ENCODE data around the gene NCAPG2. TPM values are rescaled to one million over a fixed set of nuclear protein-coding genes. Genes with fewer than 3 reads are reported as not detected.

The NCAPG2 gene
- total RNA-seq, 4 donors from 2014 or later = 4.2 to 6.2 (median 4.4) TPM

DNA sequence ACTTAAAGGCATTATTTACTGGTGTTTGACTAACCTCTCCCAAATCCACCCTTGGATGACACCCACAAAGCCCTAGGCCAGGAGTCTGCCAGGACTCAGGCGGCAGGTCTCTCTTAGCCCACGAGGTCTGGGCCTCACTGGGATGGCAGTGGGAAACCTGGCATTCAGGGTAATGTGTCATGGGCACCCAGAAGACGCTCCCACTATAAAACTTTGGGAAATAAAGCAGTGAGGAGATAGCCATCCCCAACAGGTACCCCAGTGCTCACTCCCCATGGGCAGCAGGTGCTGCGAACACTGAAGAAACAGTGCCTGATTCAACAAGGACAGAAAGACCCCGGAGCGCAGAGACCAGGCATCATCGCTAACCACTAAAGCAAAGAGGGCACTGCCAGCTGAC lies 102.6 kb downstream of the NCAPG2 start:
- H3K4me3 ChIP-seq = no peak overlapping the region
- TF ChIP-seq POLR2AphosphoS5 (IDR thresholded peaks at IDR 0.05) (no peak), EP300 (IDR thresholded peaks at IDR 0.05) (no peak), POLR2A (IDR thresholded peaks at IDR 0.05; ENCODE audit: low read depth) (no peak)
- TF ChIP-seq, protein P1, sequence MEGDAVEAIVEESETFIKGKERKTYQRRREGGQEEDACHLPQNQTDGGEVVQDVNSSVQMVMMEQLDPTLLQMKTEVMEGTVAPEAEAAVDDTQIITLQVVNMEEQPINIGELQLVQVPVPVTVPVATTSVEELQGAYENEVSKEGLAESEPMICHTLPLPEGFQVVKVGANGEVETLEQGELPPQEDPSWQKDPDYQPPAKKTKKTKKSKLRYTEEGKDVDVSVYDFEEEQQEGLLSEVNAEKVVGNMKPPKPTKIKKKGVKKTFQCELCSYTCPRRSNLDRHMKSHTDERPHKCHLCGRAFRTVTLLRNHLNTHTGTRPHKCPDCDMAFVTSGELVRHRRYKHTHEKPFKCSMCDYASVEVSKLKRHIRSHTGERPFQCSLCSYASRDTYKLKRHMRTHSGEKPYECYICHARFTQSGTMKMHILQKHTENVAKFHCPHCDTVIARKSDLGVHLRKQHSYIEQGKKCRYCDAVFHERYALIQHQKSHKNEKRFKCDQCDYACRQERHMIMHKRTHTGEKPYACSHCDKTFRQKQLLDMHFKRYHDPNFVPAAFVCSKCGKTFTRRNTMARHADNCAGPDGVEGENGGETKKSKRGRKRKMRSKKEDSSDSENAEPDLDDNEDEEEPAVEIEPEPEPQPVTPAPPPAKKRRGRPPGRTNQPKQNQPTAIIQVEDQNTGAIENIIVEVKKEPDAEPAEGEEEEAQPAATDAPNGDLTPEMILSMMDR (IDR thresholded peaks at IDR 0.05) = no peak
- 98% methylated on average over 5 of the region's 7 CpGs for WGBS
- H3K27me3 ChIP-seq = no peaks in the 10 kb centered on the region
- intact Hi-C loops (cut with DNase I) = no loop called here
- no peak for DNase-seq (ENCODE audit: extremely low spot score)
- H3K9me3 ChIP-seq = no peaks in the 10 kb centered on the region
- no peak overlapping the region for H3K27ac ChIP-seq (replicated peaks in 1 of 4)
- no peaks in the 10 kb centered on the region for H3K36me3 ChIP-seq
- H3K4me1 ChIP-seq = no peaks in the 10 kb centered on the region

DNA sequence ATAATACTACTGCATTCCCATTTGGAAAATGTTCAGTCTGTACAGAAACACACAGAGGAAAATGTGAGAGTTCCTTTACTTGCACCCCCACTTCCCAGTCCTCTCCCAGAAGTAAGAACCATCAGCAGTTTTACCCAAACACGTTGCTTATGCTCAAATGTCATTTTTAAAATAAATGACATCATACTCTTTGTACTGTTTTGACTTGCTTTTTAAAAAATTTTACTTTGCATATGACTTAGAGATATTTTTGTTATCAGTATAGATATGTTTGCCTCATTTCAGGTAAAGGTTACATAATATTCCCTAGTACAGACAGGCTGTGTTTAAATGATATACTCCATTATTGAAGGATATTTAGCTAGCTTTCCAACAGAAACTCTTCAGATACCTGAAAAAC lies 103.5 kb downstream of the NCAPG2 start:
- intact Hi-C loops (cut with DNase I) = no loop called here
- H3K27me3 ChIP-seq = no peaks in the 10 kb centered on the region
- DNase-seq (ENCODE audit: extremely low spot score) = no peak
- no peak for TF ChIP-seq EP300 (IDR thresholded peaks at IDR 0.05)
- TF ChIP-seq POLR2A (IDR thresholded peaks at IDR 0.05; ENCODE audit: low read depth) = no peak
- TF ChIP-seq POLR2AphosphoS5 (IDR thresholded peaks at IDR 0.05) = no peak
- TF ChIP-seq, protein P1 (IDR thresholded peaks at IDR 0.05) = no peak
- 75% methylated on average over 1 of the region's 1 CpG for WGBS
- H3K36me3 ChIP-seq = no peaks in the 10 kb centered on the region
- H3K9me3 ChIP-seq = no peaks in the 10 kb centered on the region
- no peaks in the 10 kb centered on the region for H3K4me1 ChIP-seq
- no peak overlapping the region for H3K4me3 ChIP-seq
- no peak overlapping the region for H3K27ac ChIP-seq (replicated peaks in 1 of 4)

DNA sequence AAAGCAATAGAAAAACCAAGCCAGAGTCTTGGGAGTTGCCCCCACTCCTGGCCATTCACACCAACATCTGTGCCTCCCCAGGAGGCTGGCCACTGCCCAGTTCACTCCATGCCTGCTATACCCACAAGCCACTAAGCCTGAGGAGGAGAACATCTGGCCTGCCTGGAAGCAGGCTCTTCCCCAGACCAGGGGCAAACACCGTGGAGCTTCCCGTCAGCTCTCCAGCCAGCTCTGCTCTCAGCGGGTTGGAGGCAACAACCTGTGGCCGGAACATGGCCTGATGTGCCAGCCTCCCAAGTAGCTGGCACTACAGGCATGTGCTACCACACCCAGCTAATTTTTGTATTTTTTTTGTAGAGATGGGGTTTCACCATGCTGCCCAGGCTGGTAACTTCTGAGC lies 107.9 kb downstream of the NCAPG2 start:
- Histone ChIP-seq H3K27ac (replicated peaks in 1 of 4) (no peak overlapping the region), H3K4me3 (no peak overlapping the region), H3K4me1 (no peaks in the 10 kb centered on the region), H3K36me3 (no peaks in the 10 kb centered on the region), H3K27me3 (no peaks in the 10 kb centered on the region), H3K9me3 (peaks cover 0 to 11% (median 6%) of the 10 kb centered on the region in 4 donors)
- intact Hi-C loops (cut with DNase I) = no loop called here
- TF ChIP-seq EP300 (IDR thresholded peaks at IDR 0.05) = no peak
- TF ChIP-seq POLR2A (IDR thresholded peaks at IDR 0.05; ENCODE audit: low read depth) = no peak
- TF ChIP-seq, protein P1 (IDR thresholded peaks at IDR 0.05) = no peak
- no peak for TF ChIP-seq POLR2AphosphoS5 (IDR thresholded peaks at IDR 0.05)
- WGBS = 100% methylated on average over 4 of the region's 4 CpGs
- DNase-seq (ENCODE audit: extremely low spot score) = no peak

DNA sequence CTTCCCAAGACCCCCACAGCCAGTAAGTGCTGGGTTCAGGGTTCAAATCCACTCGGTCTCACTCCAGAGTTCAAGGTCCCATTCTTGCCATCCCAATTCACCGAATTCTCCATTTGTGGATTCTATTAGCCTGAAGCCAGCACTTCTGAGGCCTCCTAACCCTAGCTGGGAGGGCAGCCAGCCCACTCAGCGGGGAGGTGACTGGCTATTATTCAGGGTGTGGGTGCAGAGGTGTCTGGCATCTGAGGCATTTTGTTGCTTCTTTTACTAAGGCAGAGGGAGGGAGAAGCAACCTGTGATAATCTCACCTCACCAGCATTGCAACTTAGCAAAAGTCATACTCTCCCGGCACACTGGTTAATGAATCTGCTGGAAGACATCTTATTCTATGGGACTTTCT lies 108.3 kb downstream of the NCAPG2 start:
- no peak overlapping the region for H3K27ac ChIP-seq (replicated peaks in 1 of 4)
- no peaks in the 10 kb centered on the region for H3K27me3 ChIP-seq
- no peak overlapping the region for H3K4me3 ChIP-seq
- intact Hi-C loops (cut with DNase I) = no loop called here
- 95% methylated on average over 4 of the region's 4 CpGs for WGBS
- no peaks in the 10 kb centered on the region for H3K4me1 ChIP-seq
- peaks cover 0 to 11% (median 6%) of the 10 kb centered on the region in 4 donors for H3K9me3 ChIP-seq
- no peak for DNase-seq (ENCODE audit: extremely low spot score)
- no peaks in the 10 kb centered on the region for H3K36me3 ChIP-seq
- TF ChIP-seq POLR2AphosphoS5 (IDR thresholded peaks at IDR 0.05) = no peak
- TF ChIP-seq, protein P1 (IDR thresholded peaks at IDR 0.05) = no peak
- TF ChIP-seq EP300 (IDR thresholded peaks at IDR 0.05) = no peak
- no peak for TF ChIP-seq POLR2A (IDR thresholded peaks at IDR 0.05; ENCODE audit: low read depth)

DNA sequence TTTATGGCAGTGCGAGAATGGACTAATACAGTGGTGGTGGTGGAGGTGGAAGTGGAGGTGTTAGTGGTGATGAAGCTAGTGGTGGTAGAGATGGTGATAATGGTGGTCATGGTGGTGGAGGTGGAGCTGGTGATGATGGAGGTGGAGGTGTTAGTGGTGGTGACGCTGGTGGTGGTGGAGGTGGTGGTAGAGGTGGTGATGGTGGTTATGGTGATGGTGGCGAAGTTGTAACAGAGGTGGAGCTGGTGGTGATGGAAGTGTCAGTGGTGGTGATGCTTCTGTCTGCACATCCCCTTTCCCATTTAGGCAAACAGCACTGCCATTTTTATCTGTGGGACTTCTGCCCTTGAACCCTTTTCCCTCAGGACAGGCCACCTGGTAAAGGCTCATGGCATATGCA lies 109.5 kb downstream of the NCAPG2 start:
- intact Hi-C loops (cut with DNase I) = no loop called here
- TF ChIP-seq POLR2A (IDR thresholded peaks at IDR 0.05; ENCODE audit: low read depth) (no peak), EP300 (IDR thresholded peaks at IDR 0.05) (no peak), POLR2AphosphoS5 (IDR thresholded peaks at IDR 0.05) (no peak)
- TF ChIP-seq, protein P1 (IDR thresholded peaks at IDR 0.05) = no peak

More for the DNA sequence above, 109.5 kb downstream of the NCAPG2 start:
- Histone ChIP-seq H3K36me3 (no peaks in the 10 kb centered on the region), H3K4me3 (no peak overlapping the region), H3K4me1 (no peaks in the 10 kb centered on the region), H3K27ac (replicated peaks in 1 of 4) (no peak overlapping the region), H3K27me3 (no peaks in the 10 kb centered on the region), H3K9me3 (peaks cover 0 to 11% (median 6%) of the 10 kb centered on the region in 4 donors)
- DNase-seq (ENCODE audit: extremely low spot score) = peak; percentile 97
- 61% methylated on average over 3 of the region's 3 CpGs for WGBS
